B cell (primary cell): Measurements from ENCODE around the gene CCDC97.

Experiments
- EZH2 ChIP-seq: IDR thresholded peaks from 2 replicates; pipeline ENCODE4 v1.6.1; 2012; ENCODE audit warnings: borderline replicate concordance, low read depth, mild to moderate bottlenecking, moderate library complexity, low read length; ENCODE audit not compliant: insufficient read depth, poor library complexity, severe bottlenecking
- TF ChIP-seq, protein P1 (sequence below): fragments of 200-600 bp; IDR thresholded peaks from one replicate; pipeline ENCODE4 v1.8.0; 2022; ENCODE audit warnings: antibody characterized with exemption, mild to moderate bottlenecking

DNA sequence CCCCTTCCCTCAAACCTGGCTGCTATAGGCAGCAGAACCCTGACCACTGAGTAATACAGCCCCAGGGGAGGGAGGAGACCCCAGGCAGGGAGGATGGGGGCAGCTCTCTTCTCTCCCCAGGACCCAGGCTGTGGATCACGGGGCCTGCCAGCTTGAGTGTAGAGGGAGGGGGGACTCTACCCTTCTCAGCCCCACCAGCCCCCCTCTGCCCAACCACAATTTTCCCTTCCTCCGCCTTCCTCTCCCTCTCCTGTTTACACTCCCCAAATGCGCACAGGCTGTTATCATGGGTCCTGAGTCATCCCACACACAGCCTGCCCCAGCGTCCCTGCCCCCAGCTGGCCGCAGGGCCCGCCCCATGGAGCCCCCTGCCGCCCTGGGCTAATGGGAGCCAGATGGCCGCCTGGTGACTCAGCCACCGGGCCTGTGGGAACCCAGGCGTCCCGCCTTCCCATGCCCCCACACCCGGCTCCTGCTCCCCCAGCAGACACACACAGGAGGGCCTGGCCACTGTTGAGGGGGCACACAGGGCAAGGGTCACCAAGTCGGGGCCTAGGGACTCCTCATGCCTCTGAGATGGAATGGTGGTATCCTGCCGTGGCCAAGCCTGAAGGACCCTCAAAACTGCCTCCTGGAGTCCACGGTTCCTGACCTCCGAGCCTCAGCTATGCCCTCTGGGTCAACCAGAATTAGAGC is 13.6 kb downstream of the CCDC97 start:
- TF ChIP-seq EZH2: no peak
- TF ChIP-seq, protein P1, sequence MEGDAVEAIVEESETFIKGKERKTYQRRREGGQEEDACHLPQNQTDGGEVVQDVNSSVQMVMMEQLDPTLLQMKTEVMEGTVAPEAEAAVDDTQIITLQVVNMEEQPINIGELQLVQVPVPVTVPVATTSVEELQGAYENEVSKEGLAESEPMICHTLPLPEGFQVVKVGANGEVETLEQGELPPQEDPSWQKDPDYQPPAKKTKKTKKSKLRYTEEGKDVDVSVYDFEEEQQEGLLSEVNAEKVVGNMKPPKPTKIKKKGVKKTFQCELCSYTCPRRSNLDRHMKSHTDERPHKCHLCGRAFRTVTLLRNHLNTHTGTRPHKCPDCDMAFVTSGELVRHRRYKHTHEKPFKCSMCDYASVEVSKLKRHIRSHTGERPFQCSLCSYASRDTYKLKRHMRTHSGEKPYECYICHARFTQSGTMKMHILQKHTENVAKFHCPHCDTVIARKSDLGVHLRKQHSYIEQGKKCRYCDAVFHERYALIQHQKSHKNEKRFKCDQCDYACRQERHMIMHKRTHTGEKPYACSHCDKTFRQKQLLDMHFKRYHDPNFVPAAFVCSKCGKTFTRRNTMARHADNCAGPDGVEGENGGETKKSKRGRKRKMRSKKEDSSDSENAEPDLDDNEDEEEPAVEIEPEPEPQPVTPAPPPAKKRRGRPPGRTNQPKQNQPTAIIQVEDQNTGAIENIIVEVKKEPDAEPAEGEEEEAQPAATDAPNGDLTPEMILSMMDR: no peak
